Activated T-cell treated with anti-CD3 and anti-CD28 coated beads for 48 hours (primary cell): ENCODE results near the gene GEMIN4.
A peak's percentile ranks its signal among the peaks of the same experiment; 100 is the strongest.

Experiments used
- DNase-seq: peaks from one replicate; pipeline ENCODE4 v3.0.0-alpha.2; 2020; ENCODE audit warnings: low read depth

Gene GEMIN4

GRCh38 chr17:740240-741017, 11.6 kb downstream of the GEMIN4 start:
- DNase-seq = peak; percentile 25

GRCh38 chr17:737561-738113, 14.4 kb downstream of the GEMIN4 start:
- no peak for DNase-seq

- no peak for DNase-seq
These were observed 18.3 kb downstream of the GEMIN4 start for GRCh38 chr17:733743-734142.

- DNase-seq = peak; percentile 57
These were observed 19.0 kb downstream of the GEMIN4 start for GRCh38 chr17:732902-733720.

- DNase-seq = peak; percentile 62
These were observed 19.8 kb downstream of the GEMIN4 start, which contains the start of gene TLCD3A for GRCh38 chr17:732067-732901. Gene TLCD3A, plus strand, starts transcription at chr17:732596. Its CDS starts 52 bp downstream, at chr17:732648.

GRCh38 chr17:731644-732066, 20.4 kb downstream of the GEMIN4 start:
- peak; percentile 3 for DNase-seq

GRCh38 chr17:728911-729310, 23.2 kb downstream of the GEMIN4 start:
- DNase-seq = no peak

- DNase-seq = no peak
These were observed 25.7 kb downstream of the GEMIN4 start for GRCh38 chr17:726271-726919.

- no peak for DNase-seq
These were observed 26.3 kb downstream of the GEMIN4 start for GRCh38 chr17:725746-726145.

GRCh38 chr17:725084-725483, 27.0 kb downstream of the GEMIN4 start:
- DNase-seq = no peak

GRCh38 chr17:721540-721937, 30.5 kb downstream of the GEMIN4 start:
- no peak for DNase-seq

- DNase-seq = no peak
These were observed 31.1 kb downstream of the GEMIN4 start for GRCh38 chr17:720706-721539.

- DNase-seq = no peak
These were observed 34.0 kb downstream of the GEMIN4 start for GRCh38 chr17:718075-718474.

GRCh38 chr17:708132-708531, 43.9 kb downstream of the GEMIN4 start:
- no peak for DNase-seq

GRCh38 chr17:705863-706262, 46.2 kb downstream of the GEMIN4 start:
- no peak for DNase-seq

- DNase-seq = no peak
These were observed 47.1 kb downstream of the GEMIN4 start for GRCh38 chr17:705011-705410.

GRCh38 chr17:704111-704864, 47.8 kb downstream of the GEMIN4 start:
- DNase-seq = no peak

GRCh38 chr17:703081-703875, 48.8 kb downstream of the GEMIN4 start:
- no peak for DNase-seq
